Measurements from ENCODE around the gene PALLD. TPM values are rescaled to one million over a fixed set of nuclear protein-coding genes. Genes with fewer than 3 reads are reported as not detected.

PALLD gene
- total and polyA plus RNA-seq, 2 experiments from 2014 or later = 17.9 to 30.5 TPM

DNA sequence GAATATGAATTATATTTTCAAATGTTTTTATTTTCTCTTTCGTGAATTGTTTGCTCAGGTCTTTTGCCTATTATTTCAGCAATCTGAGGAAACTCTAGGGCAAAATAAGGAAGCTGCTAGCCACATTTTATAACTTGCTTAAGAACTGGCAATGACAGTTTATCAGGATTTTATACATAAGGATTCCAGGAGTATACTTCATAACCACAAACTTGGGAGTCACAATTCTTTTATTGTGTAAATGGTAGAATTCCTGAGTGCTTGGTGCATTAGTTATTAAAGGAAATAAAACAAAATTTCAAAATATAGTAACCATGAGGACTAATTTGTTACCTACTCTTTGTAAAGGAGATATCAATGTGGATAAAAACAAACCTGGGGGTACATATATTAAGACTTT is 54.4 kb downstream of the PALLD start:
- no peaks in the 10 kb centered on the region for H3K9me2 ChIP-seq (ENCODE audit: insufficient read depth)
- H2AFZ ChIP-seq = no peak overlapping the region
- H3K4me3 ChIP-seq = no peak overlapping the region
- no peaks in the 10 kb centered on the region for H3K9me3 ChIP-seq (ENCODE audit: low read depth)
- in situ Hi-C loops (cut with MboI) = no loop called here
- DNase-seq = peak; percentile 94
- H3K9ac ChIP-seq = peak overlapping the region; percentile 46
- no peaks in the 10 kb centered on the region for H3K36me3 ChIP-seq (ENCODE audit: low read depth)
- TF ChIP-seq EZH2phosphoT487 (IDR thresholded peaks at IDR 0.05; ENCODE audit: insufficient read depth, low read depth) (peak; percentile 88; the same call in 1 of the 2 replicates), EZH2 (IDR thresholded peaks at IDR 0.05; ENCODE audit: insufficient read depth, poor library complexity, severe bottlenecking) (no peak)
- no peaks in the 10 kb centered on the region for H4K20me1 ChIP-seq (ENCODE audit: insufficient read depth)
- H3K27me3 ChIP-seq (replicated peaks; ENCODE audit: insufficient read depth) = no peaks in the 10 kb centered on the region
- H3K4me2 ChIP-seq (ENCODE audit: unreplicated experiment) = peak overlapping the region; percentile 85
- peak overlapping the region; percentile 88 for H3K27ac ChIP-seq
- peaks cover 34% of the 10 kb centered on the region for H3F3A ChIP-seq (ENCODE audit: insufficient read depth)
- 11 to 17% methylated on average over 1 of the region's 1 CpG for whole genome bisulfite sequencing, 2 experiments (ENCODE audit: low coverage in 1 of 2, low lambda C conversion rate in 2 of 2, missing lambda C conversion rate in 2 of 2)
- peaks cover 36% of the 10 kb centered on the region for H3K4me1 ChIP-seq (ENCODE audit: insufficient read depth)
- H3K79me2 ChIP-seq (ENCODE audit: insufficient read depth) = no peaks in the 10 kb centered on the region

DNA sequence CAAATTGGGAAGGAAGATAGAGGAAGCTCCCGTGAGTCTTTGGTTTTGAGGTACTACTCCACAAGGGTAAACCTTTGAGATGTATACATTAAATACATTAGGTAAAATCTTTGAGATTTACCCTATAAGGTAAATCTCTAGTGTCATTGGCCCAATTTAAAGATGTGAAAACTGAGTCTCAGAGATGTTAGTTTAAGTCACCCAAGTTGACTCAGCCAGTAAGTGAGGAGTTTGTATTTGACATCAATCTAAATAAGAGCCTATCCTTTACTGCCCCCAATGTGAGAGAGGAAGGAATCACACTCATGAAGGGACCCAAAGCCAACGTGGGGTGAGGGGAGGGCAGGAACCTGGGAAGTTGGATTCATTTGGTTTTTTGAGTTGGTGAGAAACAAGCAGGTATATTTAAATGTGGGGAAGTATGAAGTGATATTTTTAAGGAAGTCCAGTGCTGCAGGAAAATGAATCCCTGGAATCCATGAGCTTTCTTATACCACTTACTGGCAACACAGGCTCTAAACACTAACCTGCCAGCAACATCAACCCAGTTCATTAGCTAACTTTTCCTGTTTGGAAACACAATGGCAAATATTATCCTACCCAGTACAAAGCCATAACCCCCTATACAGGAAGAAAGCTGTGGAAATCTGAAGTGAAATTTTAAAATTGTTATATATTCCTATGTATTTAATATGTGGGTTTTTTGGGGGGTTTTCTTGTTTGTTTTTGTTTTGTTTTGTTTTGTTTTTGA is 55.3 kb downstream of the PALLD start:
- Histone ChIP-seq H3K4me2 (ENCODE audit: unreplicated experiment) (peak overlapping the region; percentile 55), H3F3A (ENCODE audit: insufficient read depth) (peaks cover 34% of the 10 kb centered on the region), H2AFZ (no peak overlapping the region), H3K4me3 (no peak overlapping the region; the same call in 1 of the 2 replicates), H3K36me3 (ENCODE audit: low read depth) (no peaks in the 10 kb centered on the region), H3K9ac (peak overlapping the region; percentile 46), H3K27me3 (replicated peaks; ENCODE audit: insufficient read depth) (no peaks in the 10 kb centered on the region), H3K9me3 (ENCODE audit: low read depth) (no peaks in the 10 kb centered on the region), H4K20me1 (ENCODE audit: insufficient read depth) (no peaks in the 10 kb centered on the region), H3K9me2 (ENCODE audit: insufficient read depth) (no peaks in the 10 kb centered on the region), H3K79me2 (ENCODE audit: insufficient read depth) (no peaks in the 10 kb centered on the region), H3K4me1 (ENCODE audit: insufficient read depth) (peaks cover 36% of the 10 kb centered on the region), H3K27ac (peak overlapping the region; percentile 88)
- TF ChIP-seq EZH2 (IDR thresholded peaks at IDR 0.05; ENCODE audit: insufficient read depth, poor library complexity, severe bottlenecking) (no peak), EZH2phosphoT487 (IDR thresholded peaks at IDR 0.05; ENCODE audit: insufficient read depth, low read depth) (no peak)
- in situ Hi-C loops (cut with MboI) = no loop called here
- 39 to 48% methylated on average over 2 of the region's 2 CpGs for WGBS, 2 experiments (ENCODE audit: low coverage in 1 of 2, low lambda C conversion rate in 2 of 2, missing lambda C conversion rate in 2 of 2)
- DNase-seq = peak; percentile 26

DNA sequence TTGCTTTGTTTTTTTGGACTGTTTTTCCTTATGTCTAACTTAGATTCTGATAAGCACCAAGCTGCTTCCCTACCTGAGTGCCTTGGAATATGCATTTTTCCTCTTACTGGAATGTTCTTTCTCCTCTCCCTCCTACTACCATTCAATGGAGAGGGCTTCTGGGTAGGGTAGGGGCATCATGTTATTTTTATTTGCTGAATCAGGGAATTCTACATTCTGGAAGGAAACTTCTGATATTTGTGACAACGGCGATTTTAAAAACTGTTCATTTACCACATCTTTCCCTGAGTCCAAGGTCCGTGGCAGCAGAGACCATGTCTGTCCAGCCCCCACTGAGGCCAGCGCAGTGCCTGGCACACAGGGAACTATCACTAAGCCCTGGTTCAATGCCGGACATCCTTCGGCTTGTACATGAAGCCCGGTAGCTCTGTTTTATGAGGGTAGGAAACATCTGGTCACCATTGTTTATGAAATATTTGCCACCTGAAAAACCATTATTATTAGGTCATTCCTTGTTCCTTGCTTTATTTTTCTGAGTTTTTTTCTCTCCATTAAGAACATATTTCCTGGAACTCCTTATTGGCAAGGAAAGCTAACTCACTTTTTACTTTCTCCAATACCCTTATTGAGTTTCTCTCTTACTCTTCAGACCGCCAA is 57.0 kb downstream of the PALLD start:
- no peaks in the 10 kb centered on the region for H3K9me3 ChIP-seq (ENCODE audit: low read depth)
- H2AFZ ChIP-seq = no peak overlapping the region
- no peaks in the 10 kb centered on the region for H3K27me3 ChIP-seq (replicated peaks; ENCODE audit: insufficient read depth)
- no peak for DNase-seq
- H3K4me3 ChIP-seq = no peak overlapping the region
- 74 to 76% methylated on average over 8 of the region's 8 CpGs for WGBS, 2 experiments (ENCODE audit: low coverage in 1 of 2, low lambda C conversion rate in 2 of 2, missing lambda C conversion rate in 2 of 2)
- H3F3A ChIP-seq (ENCODE audit: insufficient read depth) = peaks cover 32% of the 10 kb centered on the region
- no peaks in the 10 kb centered on the region for H3K79me2 ChIP-seq (ENCODE audit: insufficient read depth)
- H3K4me1 ChIP-seq (ENCODE audit: insufficient read depth) = peaks cover 40% of the 10 kb centered on the region
- no peak overlapping the region for H3K27ac ChIP-seq
- no peaks in the 10 kb centered on the region for H4K20me1 ChIP-seq (ENCODE audit: insufficient read depth)
- H3K9ac ChIP-seq = no peak overlapping the region
- in situ Hi-C loops (cut with MboI) = no loop called here
- H3K4me2 ChIP-seq (ENCODE audit: unreplicated experiment) = no peak overlapping the region
- TF ChIP-seq EZH2 (IDR thresholded peaks at IDR 0.05; ENCODE audit: insufficient read depth, poor library complexity, severe bottlenecking) (no peak), EZH2phosphoT487 (IDR thresholded peaks at IDR 0.05; ENCODE audit: insufficient read depth, low read depth) (no peak)
- no peaks in the 10 kb centered on the region for H3K36me3 ChIP-seq (ENCODE audit: low read depth)
- H3K9me2 ChIP-seq (ENCODE audit: insufficient read depth) = no peaks in the 10 kb centered on the region

DNA sequence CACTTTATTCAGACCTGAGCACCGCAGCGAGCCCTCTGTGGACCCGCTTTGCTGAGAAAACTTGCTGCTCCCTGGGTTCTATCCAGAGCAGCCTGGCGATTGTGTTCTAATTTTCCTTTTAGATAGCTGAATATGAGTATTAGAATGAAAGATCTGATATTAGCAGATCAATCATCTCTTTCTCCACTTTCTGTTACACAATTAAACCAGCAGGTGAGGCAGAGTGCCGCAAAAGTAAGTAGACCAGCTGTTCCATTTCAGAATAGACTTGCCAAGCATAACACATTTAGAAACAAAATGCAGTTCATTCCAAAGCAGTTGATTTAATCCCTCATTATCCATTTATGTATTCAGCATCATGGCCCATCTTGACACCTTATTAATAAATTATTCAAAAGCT is 58.6 kb downstream of the PALLD start:
- Histone ChIP-seq H3K79me2 (ENCODE audit: insufficient read depth) (no peaks in the 10 kb centered on the region), H3K9me3 (ENCODE audit: low read depth) (no peaks in the 10 kb centered on the region), H3K36me3 (ENCODE audit: low read depth) (no peaks in the 10 kb centered on the region), H3K27ac (no peak overlapping the region), H3F3A (ENCODE audit: insufficient read depth) (peaks cover 22% of the 10 kb centered on the region), H3K9me2 (ENCODE audit: insufficient read depth) (no peaks in the 10 kb centered on the region), H3K4me3 (no peak overlapping the region), H4K20me1 (ENCODE audit: insufficient read depth) (no peaks in the 10 kb centered on the region), H2AFZ (no peak overlapping the region), H3K4me1 (ENCODE audit: insufficient read depth) (peaks cover 39% of the 10 kb centered on the region), H3K27me3 (replicated peaks; ENCODE audit: insufficient read depth) (no peaks in the 10 kb centered on the region), H3K9ac (no peak overlapping the region), H3K4me2 (ENCODE audit: unreplicated experiment) (no peak overlapping the region)
- TF ChIP-seq EZH2phosphoT487 (IDR thresholded peaks at IDR 0.05; ENCODE audit: insufficient read depth, low read depth) = no peak
- TF ChIP-seq EZH2 (IDR thresholded peaks at IDR 0.05; ENCODE audit: insufficient read depth, poor library complexity, severe bottlenecking) = no peak
- in situ Hi-C loops (cut with MboI) = no loop called here
- DNase-seq = no peak
- 99% methylated on average over 5 of the region's 5 CpGs for WGBS, 2 experiments (ENCODE audit: low coverage in 1 of 2, low lambda C conversion rate in 2 of 2, missing lambda C conversion rate in 2 of 2)

Data from GM23248 (cell line).